Stimulated activated CD4-positive, alpha-beta T cell treated with anti-CD3 and anti-CD28 coated beads, Interleukin-1b, Interleukin-23, amount 100 ng/mL, for 4 hours (primary cell): ENCODE results near the gene INO80B.
"Not testable (repeated sequence)": the region's sequence is repeated elsewhere in the genome, so short reads cannot be mapped to it uniquely, and the experiment has no call there.

Experiments used
- DNase-seq, 2 donors: peaks; one replicate each; pipeline ENCODE4 v3.0.0-alpha.2; 2020; ENCODE audit warnings: low read depth in 2 of 2

INO80B gene

DNA sequence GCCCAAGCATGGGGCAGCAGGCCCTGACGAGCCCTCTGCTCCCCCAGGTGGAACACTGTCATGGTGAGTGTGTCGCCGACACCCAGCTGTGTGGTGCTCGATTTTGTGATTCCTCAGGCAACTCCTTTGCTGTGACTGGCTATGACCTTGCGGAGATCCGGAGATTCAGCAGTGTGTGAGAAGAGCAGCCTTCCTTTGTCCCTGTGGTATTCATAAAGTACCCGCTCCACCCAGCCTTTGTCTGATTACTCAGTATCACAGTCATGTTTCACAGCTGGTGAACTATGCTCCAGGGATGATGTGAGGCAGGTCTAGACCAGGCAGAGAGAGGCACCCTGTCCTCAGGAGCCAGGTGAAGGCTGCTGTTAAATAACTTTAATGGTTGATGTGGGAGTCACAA, 29.4 kb upstream of the INO80B start:
- no peak for DNase-seq

DNA sequence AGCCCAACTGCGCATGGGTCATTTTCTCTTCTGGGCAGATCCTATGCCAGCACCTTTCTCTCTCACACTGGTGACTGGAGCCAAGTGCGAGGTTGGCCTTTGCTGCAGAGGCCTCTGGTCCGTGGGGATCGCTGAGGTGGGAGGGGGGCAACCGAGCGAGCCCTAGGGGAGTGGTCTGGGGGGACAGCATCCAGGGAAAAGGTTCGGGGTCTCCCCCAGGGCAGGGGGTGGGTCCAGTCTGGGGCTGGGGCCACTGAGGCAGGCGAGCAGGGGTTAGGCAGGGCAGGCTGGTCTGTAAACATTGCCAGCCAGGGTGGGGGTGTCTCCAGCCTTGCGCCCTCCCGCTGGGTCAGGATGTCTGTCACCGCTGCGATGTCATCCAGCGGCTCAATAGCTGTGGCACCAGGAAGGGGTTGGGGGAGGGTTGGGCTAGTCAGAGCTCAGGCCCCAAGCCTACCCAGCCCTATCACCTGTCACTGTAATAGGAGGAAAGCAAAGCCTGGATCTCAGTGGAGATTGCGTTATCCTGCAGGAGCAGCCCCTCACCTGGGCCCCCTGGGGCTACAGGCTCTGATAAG, 28.6 kb upstream of the INO80B start:
- no peak for DNase-seq

DNA sequence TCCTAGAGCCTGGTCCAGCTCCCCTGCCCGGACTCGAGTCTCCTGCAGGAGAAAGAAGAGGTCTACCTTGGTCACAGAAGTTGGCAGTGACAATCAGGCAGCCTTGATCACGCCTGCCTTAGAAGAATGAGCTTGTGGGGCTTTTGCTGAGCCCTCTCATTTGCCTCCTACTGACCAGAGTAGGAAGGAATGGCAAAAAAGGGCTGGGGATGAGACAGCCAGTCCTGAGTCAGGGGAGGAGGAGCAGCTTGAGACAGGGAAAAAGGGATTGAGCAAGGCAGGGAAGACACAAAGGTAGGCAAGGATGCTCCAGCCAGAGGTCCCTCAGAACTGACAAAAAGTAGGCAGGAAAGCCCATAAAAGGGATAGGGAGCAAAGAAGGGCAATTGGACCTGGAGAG, 27.3 kb upstream of the INO80B start:
- no peak for DNase-seq

DNA sequence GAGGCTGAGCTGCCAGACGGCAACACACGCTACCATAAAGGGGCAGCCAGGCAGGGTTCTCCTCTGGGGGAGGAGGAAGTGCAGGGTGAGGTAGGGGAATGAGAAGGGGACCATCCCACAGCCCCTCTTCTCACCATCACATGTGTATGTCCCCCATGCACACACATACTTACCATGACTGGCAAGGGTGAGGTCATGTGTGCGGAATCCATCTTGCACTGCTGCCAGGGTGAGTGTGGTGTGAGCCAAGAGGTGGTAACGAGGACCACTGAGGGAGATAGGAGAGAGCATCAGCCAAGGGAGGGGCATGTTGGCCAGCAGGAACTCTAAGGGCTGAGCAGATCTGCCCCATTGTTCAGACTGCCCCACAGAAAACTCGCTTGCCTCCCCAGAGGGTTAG, 26.2 kb upstream of the INO80B start:
- DNase-seq = no peak

DNA sequence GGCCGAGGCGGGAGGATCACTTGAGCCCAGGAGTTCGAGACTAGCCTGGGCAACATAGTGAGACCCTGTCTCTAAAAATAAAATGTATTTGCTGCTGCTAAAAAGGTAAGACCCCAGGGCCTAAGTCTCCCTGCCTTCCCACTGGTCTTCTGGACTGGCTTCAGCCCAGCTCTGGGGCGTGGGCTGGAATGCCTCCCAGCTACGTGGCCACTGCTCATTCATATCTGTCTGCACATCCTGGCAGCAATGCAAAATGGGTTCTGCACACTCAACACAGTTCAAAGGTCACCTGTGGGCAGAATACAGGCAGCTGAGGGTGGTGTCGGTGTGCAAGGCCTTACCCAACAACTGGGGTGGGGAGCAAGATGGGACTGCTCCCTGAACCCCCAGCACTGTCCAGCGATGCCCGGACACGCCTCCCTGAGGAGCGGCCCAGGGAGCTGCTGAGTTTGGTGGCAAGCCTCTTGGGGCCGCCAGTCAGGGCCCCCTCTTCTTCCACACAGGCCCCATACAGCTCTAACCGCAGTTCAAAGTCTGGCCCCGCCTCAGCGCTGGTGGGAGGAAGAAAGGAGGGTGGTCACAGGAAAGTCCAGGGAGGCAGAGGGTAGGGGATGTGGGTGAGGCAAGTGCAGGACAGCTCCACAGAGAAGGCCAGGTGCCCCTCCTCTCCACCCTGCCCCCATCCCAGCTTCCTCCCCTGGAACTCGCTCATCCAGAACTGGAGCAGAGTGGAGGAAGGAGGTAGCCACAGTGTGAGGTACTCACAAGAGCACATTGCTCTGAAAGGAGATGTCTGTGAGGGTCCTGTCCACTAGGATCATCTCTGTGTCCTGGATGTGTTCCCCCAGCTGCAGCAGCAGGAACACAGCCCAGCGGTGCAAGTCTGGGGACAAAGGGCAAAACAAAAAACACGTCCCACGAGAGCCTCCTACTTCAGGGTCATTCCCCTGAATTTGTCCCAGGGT, 25.1 kb upstream of the INO80B start:
- DNase-seq = no peak

DNA sequence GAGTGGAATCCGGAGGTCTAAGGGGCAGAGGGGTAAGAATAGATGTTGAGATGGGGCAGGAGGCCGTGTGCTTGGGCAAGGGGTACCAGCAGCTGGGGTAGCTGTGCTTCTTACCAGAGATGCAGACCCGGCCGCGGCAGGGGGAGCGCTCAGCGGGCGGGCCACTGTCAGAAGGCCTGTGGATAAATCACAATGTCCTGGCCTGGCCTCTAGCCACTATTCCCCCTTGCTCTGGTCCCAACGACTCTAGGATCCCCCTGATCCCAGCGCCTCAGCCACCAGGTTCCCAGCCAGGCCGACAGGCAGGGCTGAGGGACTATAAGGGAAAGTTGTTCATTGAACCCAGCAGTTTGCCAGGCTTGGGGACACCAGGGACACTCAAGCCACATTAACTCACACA, 24.4 kb upstream of the INO80B start:
- no peak for DNase-seq

DNA sequence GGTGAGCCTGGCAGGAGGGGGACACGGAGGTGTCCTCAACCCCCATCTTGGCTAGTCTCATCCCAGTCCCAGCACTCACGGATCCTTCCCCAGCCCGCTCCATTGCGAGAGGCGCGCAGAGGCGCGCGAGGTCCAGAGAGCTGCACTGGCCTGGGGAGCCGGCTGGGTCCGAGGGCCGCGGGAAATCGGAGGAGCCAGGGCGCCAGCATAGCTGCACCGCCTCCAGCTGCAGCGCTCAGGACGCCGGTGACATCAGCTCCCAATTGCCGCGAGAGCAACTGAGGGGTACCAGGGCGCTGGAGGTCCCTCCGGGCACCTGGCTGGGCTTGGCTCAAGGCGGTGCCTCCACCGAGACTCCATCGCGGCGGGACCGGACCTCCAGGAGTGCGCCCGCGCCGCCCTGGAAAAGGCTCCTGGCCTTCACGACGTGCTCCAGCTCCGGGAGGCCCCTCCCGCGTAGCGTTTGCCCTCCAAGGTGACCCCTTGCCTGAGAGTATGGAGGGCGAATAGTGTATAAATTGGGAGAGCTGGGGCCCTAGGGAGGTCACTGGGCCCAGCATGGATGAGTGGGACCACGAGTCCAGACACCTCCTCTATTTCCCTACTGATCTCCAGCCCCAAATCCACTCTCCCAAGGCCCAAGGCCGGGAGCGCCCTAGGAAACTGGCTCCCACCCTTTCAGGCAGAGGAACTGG, 18.6 kb upstream of the INO80B start:
- DNase-seq = no peak

DNA sequence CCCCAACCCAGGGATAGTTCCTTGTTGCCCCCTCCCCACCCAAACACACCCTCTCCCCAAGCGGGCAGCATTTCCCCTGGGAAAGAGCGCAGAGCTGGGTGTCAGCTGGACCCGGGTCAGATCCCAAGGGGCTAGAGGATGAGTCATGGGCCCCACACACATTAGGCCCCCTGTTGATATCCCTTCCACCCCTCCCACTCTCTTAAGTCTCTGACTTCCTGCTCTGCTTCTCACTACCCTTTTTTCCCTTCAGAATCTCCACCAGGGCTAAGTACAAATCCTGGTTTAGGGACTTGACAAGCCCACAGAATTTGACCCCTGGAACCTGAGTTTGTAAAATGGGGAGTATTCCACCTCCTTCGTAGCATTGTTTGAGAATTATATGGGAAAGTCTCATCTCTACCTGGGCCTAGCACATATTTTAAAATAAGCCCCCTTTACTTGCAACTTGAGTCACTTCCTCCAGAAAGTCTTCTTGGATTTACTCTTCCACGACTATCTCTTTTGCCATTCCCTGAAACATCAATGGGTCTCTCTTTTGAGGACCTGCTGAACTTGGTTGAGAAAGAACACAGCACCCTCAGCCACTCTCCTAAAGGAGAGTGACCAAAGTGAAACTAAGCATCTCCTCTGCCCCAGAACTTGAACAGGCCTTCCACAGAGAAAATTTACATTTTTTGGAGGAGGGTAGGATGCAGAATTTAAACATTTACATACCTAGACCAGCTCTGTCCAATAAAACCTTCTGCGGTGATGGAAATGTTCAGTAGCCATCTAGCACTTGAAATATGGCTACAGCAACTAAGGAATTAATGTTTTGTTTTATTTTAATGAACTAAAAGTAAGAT, 17.8 kb upstream of the INO80B start:
- no peak for DNase-seq

DNA sequence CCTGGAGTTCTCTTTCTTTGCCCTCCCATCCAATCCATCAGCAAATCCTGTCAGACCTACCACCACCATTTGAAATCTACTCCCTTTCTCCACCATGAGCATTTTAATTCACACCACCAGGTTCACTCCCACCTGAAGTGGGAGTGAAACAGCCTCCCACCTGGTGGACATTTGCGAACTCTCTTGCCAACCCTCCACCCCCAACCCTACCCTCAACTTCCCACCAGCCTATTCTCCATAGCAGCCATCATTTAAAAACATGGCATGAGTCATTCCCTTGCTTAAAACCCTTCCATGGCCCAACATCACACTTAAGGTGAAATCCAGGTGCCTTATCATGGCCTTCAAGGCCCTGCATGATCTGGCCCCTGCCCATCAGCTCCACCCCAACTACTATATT, 16.6 kb upstream of the INO80B start:
- no peak for DNase-seq

DNA sequence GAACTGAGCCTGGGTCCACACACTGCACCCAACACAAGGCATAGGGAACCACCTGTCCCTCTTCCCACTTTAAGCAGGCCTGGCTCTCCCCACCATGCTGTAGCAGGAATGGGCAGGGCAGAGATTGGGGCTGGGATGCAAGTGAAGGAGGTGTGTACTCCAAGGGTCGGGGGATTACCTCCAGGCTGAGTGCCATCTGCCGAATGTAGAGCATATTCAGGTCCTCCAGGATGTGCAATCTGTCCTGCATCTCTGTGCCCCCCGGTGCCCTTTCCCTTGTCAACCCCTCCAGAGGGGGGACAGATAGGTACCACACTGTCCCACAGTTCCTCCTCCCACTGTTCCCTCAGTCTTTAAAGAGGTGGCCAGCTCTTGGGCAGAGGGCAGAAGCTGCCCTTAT, 15.5 kb upstream of the INO80B start:
- no peak for DNase-seq

DNA sequence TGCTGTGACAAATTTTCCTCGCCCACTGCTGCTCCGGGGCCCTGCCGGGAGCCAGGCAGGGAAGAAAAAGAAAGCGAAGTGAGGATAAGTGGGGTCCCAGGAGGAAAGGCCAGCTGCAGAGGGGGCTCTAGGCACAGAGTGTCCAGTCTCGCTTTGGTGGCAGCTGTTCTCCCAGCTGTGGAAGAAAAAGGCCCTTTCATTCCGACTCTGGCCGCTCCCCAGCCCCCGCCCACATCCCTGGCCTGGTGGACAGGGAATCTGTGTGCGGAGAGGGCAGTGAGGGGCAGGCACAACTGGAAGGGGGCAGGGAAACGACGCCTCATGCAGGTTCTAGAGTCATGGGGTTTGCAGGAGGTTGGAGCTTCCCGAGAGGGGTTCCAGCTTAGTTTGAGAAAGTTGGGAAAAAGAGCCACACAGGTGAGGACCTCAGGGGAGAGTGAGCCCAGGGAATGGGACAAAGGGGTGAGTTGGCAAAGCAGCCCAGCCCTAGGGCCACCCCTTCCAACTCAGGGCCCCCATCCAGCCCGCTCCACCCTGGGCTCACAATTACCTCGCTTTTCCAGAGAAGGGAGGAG, 15.0 kb upstream of the INO80B start:
- no peak for DNase-seq

DNA sequence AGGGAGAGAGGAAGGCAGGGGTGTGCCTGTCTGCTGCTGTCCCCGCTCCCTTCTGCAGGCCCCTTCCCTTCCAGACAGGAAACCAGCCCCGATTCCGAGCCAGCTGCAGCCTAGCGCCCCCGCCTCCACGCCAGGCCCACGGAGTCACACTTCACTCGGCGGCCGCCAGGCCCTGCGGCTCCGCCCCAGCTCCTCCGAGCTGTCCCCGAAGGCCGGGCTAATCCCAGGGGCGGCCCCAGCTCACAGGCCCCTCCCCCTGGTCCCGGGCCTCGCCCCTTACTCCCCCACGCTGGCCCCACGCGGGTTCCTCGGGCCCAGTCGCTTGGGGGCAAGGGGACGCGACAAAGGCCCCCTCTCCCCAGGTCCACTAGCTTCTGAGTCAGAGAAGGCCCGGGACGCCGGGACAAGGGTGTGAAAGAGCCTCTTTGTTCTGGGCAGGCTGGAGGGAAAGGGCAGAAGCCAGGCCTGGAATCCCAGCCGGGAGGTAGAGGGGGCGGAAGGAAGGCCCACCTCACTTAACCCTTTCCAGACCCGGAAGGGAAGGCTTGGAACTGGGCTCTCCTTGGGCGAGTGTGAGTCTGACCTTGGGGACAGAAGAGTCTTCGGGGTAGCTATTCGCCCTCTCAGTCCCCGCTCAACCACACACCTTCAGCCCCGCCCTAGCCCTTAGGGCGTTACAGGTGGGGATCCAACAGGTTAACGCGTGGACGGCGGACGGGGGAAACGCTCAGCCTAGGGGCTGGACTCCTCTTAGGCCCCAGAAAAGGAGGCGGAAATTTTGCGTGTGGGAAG, 14.3 kb upstream of the INO80B start:
- DNase-seq = peak in 1 of 2 donors; percentile 44

DNA sequence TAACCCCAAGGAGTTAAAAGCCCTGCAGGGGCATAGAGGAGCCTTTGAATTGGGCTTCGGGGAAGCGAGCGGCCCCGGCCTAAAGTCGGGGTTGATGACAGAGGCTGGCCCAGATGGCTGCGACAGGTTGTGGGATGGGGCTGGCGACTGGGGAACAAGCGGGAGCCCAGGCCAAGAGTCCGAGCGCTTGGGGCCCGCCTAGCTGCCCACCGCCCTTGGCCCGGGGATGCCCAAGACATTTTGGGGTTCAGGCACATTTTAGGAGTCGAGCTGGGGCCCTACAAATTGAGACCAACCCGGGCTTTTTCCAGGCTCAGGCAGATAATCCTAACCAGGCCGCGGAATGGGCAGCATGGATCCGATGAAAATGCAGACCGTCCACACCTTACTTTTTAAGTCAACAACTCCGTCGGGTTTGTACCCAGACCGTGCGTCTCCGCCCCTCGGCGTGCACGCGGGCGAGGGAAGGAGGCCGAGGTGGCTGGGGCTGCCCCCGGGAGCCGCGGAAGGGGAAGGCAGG, 13.7 kb upstream of the INO80B start:
- no peak for DNase-seq

DNA sequence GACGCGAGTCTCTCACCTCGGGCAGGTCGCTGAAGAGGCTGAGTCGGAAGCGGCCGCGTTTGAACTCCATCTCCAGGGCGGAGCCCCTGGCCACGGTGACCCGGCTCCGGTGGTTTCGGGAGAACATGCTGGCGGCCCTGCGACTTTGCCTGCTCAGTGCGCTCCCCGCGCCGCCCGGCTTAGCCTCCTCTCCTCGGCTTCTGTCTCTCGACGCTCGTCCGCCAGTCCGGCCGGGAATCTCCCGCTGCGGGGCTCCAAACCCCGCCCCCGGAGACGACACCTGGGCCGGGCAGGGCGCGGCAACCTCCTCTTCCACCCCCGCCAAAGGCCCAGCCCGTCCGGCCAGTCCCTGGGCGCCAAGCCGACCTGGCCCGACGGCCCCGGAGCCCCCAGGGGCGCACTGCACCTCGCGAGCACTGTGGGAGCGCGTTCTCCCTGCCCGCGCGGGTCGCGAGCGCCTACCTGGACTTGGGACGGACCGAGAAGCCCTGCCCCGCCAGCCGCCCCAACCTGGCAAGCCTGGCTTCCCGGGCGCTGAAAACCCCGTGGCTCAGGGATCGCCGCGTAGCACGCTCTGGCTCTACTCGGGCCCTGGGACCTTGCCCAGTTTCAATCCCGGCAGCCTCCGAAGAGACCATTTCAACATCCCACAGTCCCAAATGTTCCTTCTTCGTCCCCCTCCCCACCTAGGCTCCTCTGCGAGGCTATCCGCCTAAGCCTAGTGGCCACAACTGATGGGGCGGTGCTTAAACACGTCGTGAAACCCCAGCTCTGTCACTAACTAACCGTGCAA, 13.0 kb upstream of the INO80B start, which contains the start of gene RTKN:
Gene RTKN (minus strand): TSS at position 248 of the 793 bp plus-strand sequence. CDS start 121 bp downstream, at position 127.
- DNase-seq = no peak

DNA sequence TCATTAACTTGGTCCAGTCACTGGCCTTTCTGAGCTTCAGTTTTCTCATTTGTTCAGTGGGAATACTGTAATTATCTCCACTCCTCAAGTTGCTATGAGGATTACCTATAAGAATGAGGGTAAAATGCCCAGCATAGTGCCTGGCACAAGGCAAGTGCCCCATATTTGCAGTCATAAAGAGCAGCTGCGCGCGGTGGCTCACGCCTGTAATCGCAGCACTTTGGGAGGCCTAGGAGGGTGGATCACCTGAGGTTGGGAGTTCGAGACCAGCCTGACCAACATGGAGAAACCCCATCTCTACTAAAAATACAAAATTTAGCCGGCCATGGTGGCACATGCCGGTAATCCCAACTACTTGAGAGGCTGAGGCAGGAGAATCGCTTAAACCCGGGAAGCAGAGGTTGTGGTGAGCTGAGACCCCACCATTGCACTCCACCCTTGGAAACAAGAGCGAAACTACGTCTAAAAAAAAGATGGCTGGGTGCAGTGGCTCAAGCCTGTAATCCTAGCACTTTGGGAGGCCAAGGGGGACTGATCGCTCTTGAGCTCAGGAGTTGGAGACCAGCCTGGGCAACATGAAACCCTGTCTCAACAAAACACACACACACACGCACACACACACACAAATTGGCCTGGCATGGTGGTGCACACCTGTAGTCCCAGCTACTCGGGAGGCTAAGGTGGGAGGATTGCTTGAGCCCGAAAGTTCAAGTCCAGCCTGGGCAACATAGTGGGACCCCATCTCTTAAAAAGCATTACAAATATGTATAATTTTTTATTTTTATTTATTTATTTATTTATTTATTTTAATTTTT, 12.2 kb upstream of the INO80B start:
- not testable (repeated sequence) for DNase-seq

DNA sequence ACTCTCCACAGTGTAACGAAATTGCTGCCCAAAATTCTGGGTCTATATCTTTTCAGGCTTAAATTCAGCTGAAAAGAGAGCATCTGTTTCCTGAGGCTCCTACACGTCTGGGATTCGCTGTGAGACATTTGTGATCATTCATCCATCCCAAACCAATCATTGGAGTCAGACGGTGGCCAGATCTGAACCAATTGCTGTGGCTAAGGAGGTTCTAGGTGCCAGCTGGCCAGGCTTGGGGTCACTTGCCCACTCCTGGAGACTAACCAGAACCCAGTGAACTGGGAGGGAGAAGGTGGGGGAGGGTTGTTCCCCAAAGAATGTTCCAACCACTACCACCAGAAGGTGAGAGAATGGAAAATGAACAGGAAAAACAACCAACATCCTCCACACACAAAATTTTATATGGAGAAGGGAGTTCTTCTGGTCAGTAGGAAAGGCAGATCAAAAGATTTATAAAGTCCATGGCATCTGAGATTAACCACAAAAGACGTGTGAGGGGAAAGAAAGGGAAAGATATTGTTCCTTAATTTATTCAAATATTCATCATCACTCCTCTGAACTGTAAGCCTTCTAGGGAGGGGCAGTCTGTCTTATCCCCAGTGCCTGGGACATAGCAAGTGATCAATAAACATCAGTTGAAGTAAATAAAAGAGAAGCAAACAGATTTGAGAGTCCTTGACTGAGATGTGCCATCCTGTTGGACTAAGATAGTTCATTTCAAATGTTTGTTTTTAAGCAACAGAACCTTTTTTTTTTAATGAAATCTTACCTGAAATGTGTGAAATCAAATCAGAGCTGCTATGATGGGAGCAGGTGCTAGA, 10.2 kb upstream of the INO80B start:
- no peak for DNase-seq

DNA sequence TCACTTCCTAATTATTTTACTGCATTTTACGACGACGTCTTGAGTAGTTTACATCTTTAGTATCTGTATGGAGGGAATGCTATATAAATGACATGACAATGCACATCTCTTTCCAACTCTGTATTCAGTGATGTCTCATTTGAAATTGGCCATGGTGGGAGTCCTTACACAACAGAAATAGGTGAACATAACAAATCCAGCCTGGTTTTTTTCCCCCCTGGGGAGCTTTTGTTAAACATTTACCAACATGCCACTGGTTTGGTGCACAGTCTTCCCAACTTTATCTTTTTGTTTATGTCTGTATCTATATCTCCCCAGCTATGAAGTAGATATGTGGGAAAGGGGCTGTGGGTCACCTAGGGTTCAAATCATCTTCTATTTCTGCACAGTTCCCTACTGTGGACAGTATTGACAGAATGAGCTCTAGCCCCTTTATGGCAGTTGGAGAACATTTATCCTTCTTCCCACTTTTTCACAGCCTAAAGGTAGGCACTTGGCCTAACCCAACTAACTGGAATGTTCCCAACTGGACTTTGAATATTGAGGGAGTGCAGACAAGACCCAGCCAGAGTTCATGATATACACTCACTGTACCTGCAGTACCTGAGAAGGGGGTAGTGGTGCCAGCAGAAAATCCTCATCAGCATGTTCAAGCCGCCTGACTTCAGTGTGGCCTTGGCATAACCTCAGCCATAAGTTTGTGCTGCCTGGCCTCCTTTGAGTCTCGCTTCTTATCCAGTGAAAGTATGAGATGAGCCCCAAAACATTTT, 7.5 kb upstream of the INO80B start:
- DNase-seq = no peak
